ENCODE measurements around the gene FLNB. TPM values are rescaled to one million over a fixed set of nuclear protein-coding genes. Genes with fewer than 3 reads are reported as not detected.

Gene FLNB
- total RNA-seq, 2 experiments from 2014 or later, result 23.1 to 26.0 TPM

DNA sequence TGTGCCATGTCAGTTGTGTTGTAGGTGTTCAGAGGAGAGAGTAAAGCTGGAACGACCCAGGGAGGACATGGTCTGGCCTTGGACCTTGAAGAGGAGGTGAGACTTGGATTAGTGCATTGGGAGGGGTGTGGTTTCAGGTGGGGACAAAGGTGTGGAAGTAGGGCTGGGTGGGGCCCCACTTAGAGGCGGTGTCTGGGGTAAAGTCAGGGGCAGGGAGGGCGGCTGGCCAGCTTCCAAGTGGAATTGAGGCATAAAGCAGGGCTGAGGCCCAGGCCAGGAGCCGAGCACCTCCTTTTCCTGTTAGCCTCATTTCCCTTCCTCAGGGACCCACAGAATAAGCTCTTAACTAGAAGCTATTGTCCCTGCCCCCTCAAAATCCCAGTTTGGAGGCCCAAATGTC, 36.2 kb upstream of the FLNB start:
- DNase-seq, result no peak

DNA sequence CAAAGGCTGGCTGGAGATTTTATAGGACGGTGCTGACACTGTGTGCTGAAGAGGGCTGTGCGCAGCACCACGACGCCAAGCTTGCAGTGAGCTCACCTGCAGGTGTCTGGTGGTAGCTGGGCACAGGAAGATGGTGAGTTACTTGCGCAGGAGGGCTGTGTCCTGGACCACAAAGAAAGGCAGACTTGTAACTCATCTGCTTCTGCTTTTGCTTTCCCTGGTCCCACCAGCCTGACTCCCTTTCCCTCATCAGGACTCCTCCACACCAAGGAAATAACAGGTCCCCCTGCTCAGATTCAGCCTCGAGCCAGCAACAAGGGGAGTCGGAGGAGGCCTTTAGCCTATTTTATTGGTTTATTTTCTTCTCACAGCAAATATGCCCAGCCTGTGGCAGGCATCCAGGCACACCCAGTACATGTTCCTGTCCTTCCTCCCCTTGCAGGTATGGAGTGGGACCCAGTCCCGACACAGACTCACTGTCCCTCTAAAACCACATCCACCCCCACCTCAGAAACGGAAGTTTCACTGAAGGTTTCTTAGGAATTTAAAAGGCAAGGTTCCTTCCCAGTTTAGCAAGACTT, 35.6 kb upstream of the FLNB start:
- no peak overlapping the region for H3K4me3 Mint-ChIP-seq
- no peaks in the 10 kb centered on the region for H3K9me3 Mint-ChIP-seq
- no peak overlapping the region for H3K27ac Mint-ChIP-seq
- peaks cover 7% of the 10 kb centered on the region for H3K4me1 Mint-ChIP-seq (ENCODE audit: low read depth)
- intact Hi-C loops (cut with micrococcal nuclease), result no loop called here
- POLR2A ChIA-PET, result no interaction called here
- CTCF ChIA-PET, result no interaction called here
- H3K27me3 Mint-ChIP-seq, result no peaks in the 10 kb centered on the region
- no peak for DNase-seq
- H3K36me3 Mint-ChIP-seq, result no peaks in the 10 kb centered on the region

More for the DNA sequence above, 36.2 kb upstream of the FLNB start:
- ChIA-PET CTCF (no interaction called here), POLR2A (no interaction called here)
- H3K4me3 Mint-ChIP-seq, result no peak overlapping the region
- peaks cover 14% of the 10 kb centered on the region for H3K4me1 Mint-ChIP-seq (ENCODE audit: low read depth)
- no peaks in the 10 kb centered on the region for H3K36me3 Mint-ChIP-seq
- no peaks in the 10 kb centered on the region for H3K27me3 Mint-ChIP-seq
- peaks cover 5% of the 10 kb centered on the region for H3K9me3 Mint-ChIP-seq
- intact Hi-C loops (cut with micrococcal nuclease), result no loop called here
- H3K27ac Mint-ChIP-seq, result no peak overlapping the region

GRCh38 chr3:57973715-57974477, 34.3 kb upstream of the FLNB start:
- H3K9me3 Mint-ChIP-seq, result no peaks in the 10 kb centered on the region
- ChIA-PET CTCF (no interaction called here), POLR2A (no interaction called here)
- intact Hi-C loops (cut with micrococcal nuclease), result no loop called here
- H3K4me1 Mint-ChIP-seq (ENCODE audit: low read depth), result no peaks in the 10 kb centered on the region
- no peak for DNase-seq
- no peaks in the 10 kb centered on the region for H3K27me3 Mint-ChIP-seq
- no peak overlapping the region for H3K27ac Mint-ChIP-seq
- H3K36me3 Mint-ChIP-seq, result no peaks in the 10 kb centered on the region
- H3K4me3 Mint-ChIP-seq, result no peak overlapping the region

DNA sequence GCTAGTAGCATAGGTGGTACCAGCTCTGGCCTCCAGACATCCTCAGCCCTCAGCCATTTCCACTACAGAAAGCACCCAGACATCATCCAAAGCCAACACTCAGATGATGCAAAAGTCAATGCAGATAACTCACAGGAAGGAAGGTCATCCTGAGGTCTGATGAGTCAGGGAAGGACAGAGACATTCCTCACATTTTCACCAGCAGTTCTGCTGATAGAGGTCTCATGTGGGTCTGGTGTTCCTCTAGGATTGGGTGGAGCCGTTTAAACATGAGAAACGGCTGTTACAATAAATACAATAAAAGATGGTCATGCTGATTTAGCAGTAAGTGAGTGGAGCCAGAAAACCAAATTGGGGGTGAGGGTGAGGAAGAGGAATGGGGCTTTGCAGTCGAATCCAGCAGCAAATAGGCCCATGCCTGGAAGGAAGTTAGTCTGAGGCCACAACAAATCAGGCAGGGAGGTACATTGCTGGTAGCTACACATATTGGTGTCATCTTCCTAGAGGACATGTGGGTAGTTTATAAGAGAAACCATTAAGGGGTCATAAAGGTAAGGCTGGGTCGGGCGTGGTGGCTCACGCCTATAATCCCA, 33.3 kb upstream of the FLNB start:
- DNase-seq, result no peak
- H3K36me3 Mint-ChIP-seq, result no peaks in the 10 kb centered on the region
- H3K27ac Mint-ChIP-seq, result no peak overlapping the region
- no peak overlapping the region for H3K4me3 Mint-ChIP-seq
- ChIA-PET CTCF (interaction anchor here (1.3 kb wide), 1 partner anchor 33 kb away, joined by 4 read pairs; no protein-coding TSS in a partner anchor), POLR2A (no interaction called here)
- no peaks in the 10 kb centered on the region for H3K9me3 Mint-ChIP-seq
- H3K27me3 Mint-ChIP-seq, result no peaks in the 10 kb centered on the region
- H3K4me1 Mint-ChIP-seq (ENCODE audit: low read depth), result no peaks in the 10 kb centered on the region
- intact Hi-C loops (cut with micrococcal nuclease), result no loop called here

- DNase-seq, result no peak
- ChIA-PET POLR2A (no interaction called here), CTCF (interaction anchor here (0.6 kb wide), 1 partner anchor 15 kb away, joined by 3 read pairs; no protein-coding TSS in a partner anchor)
- intact Hi-C loops (cut with micrococcal nuclease), result no loop called here
- Mint-ChIP-seq H3K36me3 (no peaks in the 10 kb centered on the region), H3K27me3 (no peaks in the 10 kb centered on the region), H3K4me1 (ENCODE audit: low read depth) (peaks cover 3% of the 10 kb centered on the region), H3K27ac (no peak overlapping the region), H3K9me3 (no peaks in the 10 kb centered on the region), H3K4me3 (no peak overlapping the region)
Observed at GRCh38 chr3:57977818-57978235, 30.4 kb upstream of the FLNB start.

- Mint-ChIP-seq H3K27ac (no peak overlapping the region), H3K27me3 (no peaks in the 10 kb centered on the region), H3K4me3 (no peak overlapping the region), H3K36me3 (no peaks in the 10 kb centered on the region), H3K4me1 (ENCODE audit: low read depth) (peaks cover 7% of the 10 kb centered on the region), H3K9me3 (no peaks in the 10 kb centered on the region)
- ChIA-PET POLR2A (no interaction called here), CTCF (interaction anchor here (0.6 kb wide), 1 partner anchor 16 kb away, joined by 3 read pairs; no protein-coding TSS in a partner anchor)
- DNase-seq, result no peak
- intact Hi-C loops (cut with micrococcal nuclease), result no loop called here
Observed at GRCh38 chr3:57978316-57978715, 29.9 kb upstream of the FLNB start.

DNA sequence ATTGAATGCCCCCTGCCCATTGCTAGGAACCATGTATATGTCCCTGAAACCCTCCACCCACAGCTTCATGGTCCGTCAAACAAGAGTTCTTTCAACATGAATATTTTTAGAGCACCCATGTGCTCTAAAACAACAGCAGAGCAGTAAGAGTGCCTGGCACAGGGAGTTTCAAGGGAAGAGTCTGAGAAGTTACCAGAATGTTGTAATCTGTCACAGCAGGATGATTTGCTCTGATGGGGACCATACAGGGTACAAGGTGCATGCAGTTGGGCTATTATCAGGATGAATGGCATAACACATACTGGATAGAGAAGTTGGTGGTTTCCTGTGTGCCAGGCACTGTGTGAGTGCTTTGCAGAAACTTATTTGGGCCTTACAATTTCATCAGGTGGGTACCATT, 27.8 kb upstream of the FLNB start:
- CTCF ChIA-PET, result no interaction called here
- Mint-ChIP-seq H3K4me1 (ENCODE audit: low read depth) (peaks cover 20% of the 10 kb centered on the region), H3K36me3 (no peaks in the 10 kb centered on the region), H3K27me3 (no peaks in the 10 kb centered on the region), H3K27ac (no peak overlapping the region), H3K9me3 (no peaks in the 10 kb centered on the region), H3K4me3 (no peak overlapping the region)
- intact Hi-C loops (cut with micrococcal nuclease), result loop anchor here (10.0 kb wide), 1 partner anchor 226 kb away; the partner anchor contains the start of gene SLMAP
- POLR2A ChIA-PET, result interaction anchor here (0.5 kb wide), 1 partner anchor 291 kb away, joined by 6 read pairs; no protein-coding TSS in a partner anchor
- DNase-seq, result no peak

GRCh38 chr3:57981483-57982087, 26.6 kb upstream of the FLNB start:
- no peak overlapping the region for H3K27ac Mint-ChIP-seq
- CTCF ChIA-PET, result interaction anchor here (0.6 kb wide), 1 partner anchor 19 kb away, joined by 3 read pairs; no protein-coding TSS in a partner anchor
- intact Hi-C loops (cut with micrococcal nuclease), result loop anchor here (10.0 kb wide), 1 partner anchor 227 kb away; the partner anchor contains the start of gene SLMAP
- no peaks in the 10 kb centered on the region for H3K27me3 Mint-ChIP-seq
- no peak for DNase-seq
- POLR2A ChIA-PET, result no interaction called here
- H3K4me1 Mint-ChIP-seq (ENCODE audit: low read depth), result peaks cover 20% of the 10 kb centered on the region
- H3K4me3 Mint-ChIP-seq, result no peak overlapping the region
- no peaks in the 10 kb centered on the region for H3K36me3 Mint-ChIP-seq
- H3K9me3 Mint-ChIP-seq, result no peaks in the 10 kb centered on the region

DNA sequence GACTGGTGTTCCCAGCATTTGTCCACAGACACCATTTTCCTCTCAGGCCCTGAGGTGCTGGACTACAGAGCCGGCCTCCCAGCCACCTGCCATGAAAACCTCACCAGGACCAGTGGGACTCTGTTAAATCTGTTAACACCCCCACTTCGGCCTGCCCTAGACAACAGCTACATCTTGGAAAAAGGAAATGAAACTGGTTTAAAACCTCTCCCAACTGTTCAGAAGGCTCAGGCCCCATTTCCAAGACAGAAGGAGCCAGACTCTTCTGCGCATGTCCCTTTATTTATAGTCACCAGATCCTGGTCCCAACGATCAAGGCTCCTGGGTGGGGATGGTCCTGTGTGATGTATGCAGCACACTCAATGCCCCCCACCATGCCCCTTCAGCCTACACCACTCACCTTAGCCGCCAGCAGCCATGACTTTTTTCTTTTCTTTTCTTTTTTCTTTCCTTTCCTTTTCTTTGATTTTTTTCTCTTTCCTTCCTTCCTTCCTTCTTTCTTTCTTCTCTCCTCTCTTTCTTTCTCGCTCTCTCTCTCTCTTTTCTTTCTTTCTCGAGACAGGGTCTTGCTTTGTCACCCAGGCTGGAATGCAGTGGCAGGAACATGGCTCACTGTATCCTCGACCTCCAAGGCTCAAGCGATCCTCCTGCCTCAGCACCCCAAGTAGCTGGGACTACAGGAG, 25.5 kb upstream of the FLNB start:
- no peaks in the 10 kb centered on the region for H3K27me3 Mint-ChIP-seq
- intact Hi-C loops (cut with micrococcal nuclease), result loop anchor here (10.0 kb wide), 1 partner anchor 228 kb away; the partner anchor contains the start of gene SLMAP
- DNase-seq, result no peak
- no peaks in the 10 kb centered on the region for H3K9me3 Mint-ChIP-seq
- H3K36me3 Mint-ChIP-seq, result no peaks in the 10 kb centered on the region
- ChIA-PET POLR2A (no interaction called here), CTCF (no interaction called here)
- H3K4me3 Mint-ChIP-seq, result no peak overlapping the region
- H3K4me1 Mint-ChIP-seq (ENCODE audit: low read depth), result peaks cover 20% of the 10 kb centered on the region
- no peak overlapping the region for H3K27ac Mint-ChIP-seq

GRCh38 chr3:57983734-57984518, 24.3 kb upstream of the FLNB start:
- peaks cover 20% of the 10 kb centered on the region for H3K4me1 Mint-ChIP-seq (ENCODE audit: low read depth)
- POLR2A ChIA-PET, result no interaction called here

More at GRCh38 chr3:57983734-57984518, 24.3 kb upstream of the FLNB start:
- DNase-seq, result peak; percentile 81
- H3K27me3 Mint-ChIP-seq, result no peaks in the 10 kb centered on the region
- CTCF ChIA-PET, result interaction anchor here (1.2 kb wide), 1 partner anchor 24 kb away, joined by 4 read pairs; the partner anchor contains the start of gene FLNB
- no peaks in the 10 kb centered on the region for H3K9me3 Mint-ChIP-seq
- peak overlapping the region; percentile 81 for H3K27ac Mint-ChIP-seq
- intact Hi-C loops (cut with micrococcal nuclease), result loop anchor here (1.0 to 10.0 kb wide), 2 partner anchors 14 to 229 kb away; partner anchors contain the start of gene SLMAP
- no peaks in the 10 kb centered on the region for H3K36me3 Mint-ChIP-seq
- H3K4me3 Mint-ChIP-seq, result no peak overlapping the region

Measured in activated CD4-positive, alpha-beta memory T cell treated with anti-CD3 and anti-CD28 coated beads for 36 hours (primary cell).